Astrocyte (in vitro differentiated cells and primary cell): ENCODE measurements around the gene NTM.

ENCODE experiments used
- CTCF ChIP-seq: IDR thresholded peaks from 2 replicates; pipeline ENCODE4 v1.5.1; 2011; ENCODE audit warnings: low read depth, mild to moderate bottlenecking, inconsistent platforms, low read length, moderate library complexity; ENCODE audit not compliant: insufficient read depth
- EZH2 ChIP-seq: IDR thresholded peaks from 2 replicates; pipeline ENCODE4 v1.6.1; 2012; ENCODE audit warnings: mild to moderate bottlenecking, low read length, inconsistent platforms; ENCODE audit not compliant: insufficient read depth

- TF ChIP-seq CTCF (no peak), EZH2 (no peak)
Observed at GRCh38 chr11:131978351-131978750, 607.9 kb downstream of the NTM start.
